ENCODE data around the gene NR3C2.
A peak's percentile ranks its signal among the peaks of the same experiment; 100 is the strongest.
"Not testable (repeated sequence)": the region's sequence is repeated elsewhere in the genome, so short reads cannot be mapped to it uniquely, and the experiment has no call there.

Gene NR3C2

DNA sequence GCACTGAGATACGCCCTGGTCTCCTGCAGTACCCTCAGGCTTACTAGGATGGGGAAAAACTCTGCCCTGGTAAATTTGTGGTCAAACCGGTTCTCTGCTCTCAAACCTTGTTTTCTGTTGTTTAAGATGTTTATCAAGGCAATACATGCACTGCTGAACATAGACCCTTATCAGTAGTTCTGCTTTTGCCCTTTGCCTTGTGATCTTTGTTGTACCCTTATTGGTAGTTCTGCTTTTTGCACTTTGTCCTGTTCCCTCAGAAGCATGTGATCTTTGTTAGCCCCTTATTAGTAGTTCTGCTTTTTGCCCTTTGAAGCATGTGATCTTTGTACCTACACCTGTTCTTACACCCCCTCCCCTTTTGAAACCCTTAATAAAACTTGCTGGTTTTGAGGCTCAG is 319.1 kb downstream of the NR3C2 start:
- H2BK5ac ChIP-seq (ENCODE audit: low read depth, low read length, poor library complexity); H3K27ac ChIP-seq (ENCODE audit: low read depth, low read length); H3K36me3 ChIP-seq (ENCODE audit: control insufficient read depth in 1 of 2, insufficient read depth in 2 of 2, low read length in 2 of 2); H2AFZ ChIP-seq (ENCODE audit: insufficient read depth, low read length, poor library complexity); H3K79me1 ChIP-seq (ENCODE audit: low read length); H3K9me3 ChIP-seq (ENCODE audit: insufficient read depth, low read depth, low read length); H3K79me2 ChIP-seq (ENCODE audit: control insufficient read depth, insufficient read depth, low read length, poor library complexity); H4K91ac ChIP-seq (ENCODE audit: low read depth, low read length); H3K18ac ChIP-seq (ENCODE audit: low read length); H2AK5ac ChIP-seq (ENCODE audit: low read length); H3K4me3 ChIP-seq (ENCODE audit: low read depth, low read length); H3K9ac ChIP-seq (ENCODE audit: low read length); H3K14ac ChIP-seq (ENCODE audit: low read length); H3K4me2 ChIP-seq (ENCODE audit: low read length); H4K12ac ChIP-seq (ENCODE audit: low read depth, low read length); H2BK12ac ChIP-seq (ENCODE audit: low read length); H3K27me3 ChIP-seq (ENCODE audit: insufficient read depth, low read length); H3K4ac ChIP-seq (ENCODE audit: low read depth, low read length); H2BK120ac ChIP-seq (ENCODE audit: insufficient read depth, low read length, poor library complexity); H3K4me1 ChIP-seq (ENCODE audit: control insufficient read depth in 1 of 2, insufficient read depth in 2 of 2, low read length in 2 of 2); H4K8ac ChIP-seq (ENCODE audit: low read depth, low read length); H3K23ac ChIP-seq (ENCODE audit: low read length): not testable (repeated sequence)
- DNase-seq, result peak; percentile 40 to 73
- no CpG with 5 or more reads among the region's 2 CpGs for WGBS (ENCODE audit: extremely low coverage, insufficient coverage, insufficient read length)

DNA sequence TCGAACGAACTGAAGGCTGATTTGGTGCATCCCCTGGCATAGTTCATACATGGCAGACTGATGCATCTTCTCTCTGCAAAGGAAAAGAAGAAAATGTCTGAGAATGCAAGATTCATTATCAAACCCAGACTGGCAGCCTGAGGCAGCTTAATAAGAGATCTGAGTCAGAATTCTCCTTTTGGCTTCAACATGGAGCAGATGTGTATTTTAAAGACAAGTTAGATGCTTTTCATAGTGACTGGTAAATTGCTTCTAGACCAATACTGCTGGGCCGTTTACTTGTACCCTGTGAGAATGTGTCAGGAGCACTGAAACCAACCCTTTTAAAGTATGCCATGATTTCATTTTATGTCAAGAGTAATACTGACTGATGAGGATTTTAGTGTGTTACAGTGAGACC is 322.0 kb downstream of the NR3C2 start:
- no peak overlapping the region for H3K14ac ChIP-seq (ENCODE audit: low read length)
- no peak overlapping the region for H3K4me3 ChIP-seq (ENCODE audit: low read depth, low read length)
- no peak overlapping the region for H3K27ac ChIP-seq (ENCODE audit: low read depth, low read length)
- H3K4me1 ChIP-seq (ENCODE audit: control insufficient read depth in 1 of 2, insufficient read depth in 2 of 2, low read length in 2 of 2), result no peaks in the 10 kb centered on the region
- no peak overlapping the region for H2AK5ac ChIP-seq (ENCODE audit: low read length)
- H3K27me3 ChIP-seq (ENCODE audit: insufficient read depth, low read length), result no peaks in the 10 kb centered on the region
- H3K4ac ChIP-seq (ENCODE audit: low read depth, low read length), result no peak overlapping the region
- H2AFZ ChIP-seq (ENCODE audit: insufficient read depth, low read length, poor library complexity), result no peak overlapping the region
- no peak overlapping the region for H4K8ac ChIP-seq (ENCODE audit: low read depth, low read length)
- no peak overlapping the region for H3K18ac ChIP-seq (ENCODE audit: low read length)
- no peak overlapping the region for H3K23ac ChIP-seq (ENCODE audit: low read length)
- no peak overlapping the region for H4K12ac ChIP-seq (ENCODE audit: low read depth, low read length)
- no CpG with 5 or more reads among the region's 3 CpGs for WGBS (ENCODE audit: extremely low coverage, insufficient coverage, insufficient read length)
- no peak for DNase-seq
- no peak overlapping the region for H4K91ac ChIP-seq (ENCODE audit: low read depth, low read length)
- no peaks in the 10 kb centered on the region for H3K79me2 ChIP-seq (ENCODE audit: control insufficient read depth, insufficient read depth, low read length, poor library complexity)
- H3K9me3 ChIP-seq (ENCODE audit: insufficient read depth, low read depth, low read length), result peaks cover 4% of the 10 kb centered on the region
- H2BK12ac ChIP-seq (ENCODE audit: low read length), result no peak overlapping the region
- H3K36me3 ChIP-seq (ENCODE audit: control insufficient read depth in 1 of 2, insufficient read depth in 2 of 2, low read length in 2 of 2), result no peaks in the 10 kb centered on the region
- H3K79me1 ChIP-seq (ENCODE audit: low read length), result no peaks in the 10 kb centered on the region
- no peak overlapping the region for H2BK5ac ChIP-seq (ENCODE audit: low read depth, low read length, poor library complexity)
- H3K9ac ChIP-seq (ENCODE audit: low read length), result no peak overlapping the region
- H3K4me2 ChIP-seq (ENCODE audit: low read length), result no peak overlapping the region
- no peak overlapping the region for H2BK120ac ChIP-seq (ENCODE audit: insufficient read depth, low read length, poor library complexity)

DNA sequence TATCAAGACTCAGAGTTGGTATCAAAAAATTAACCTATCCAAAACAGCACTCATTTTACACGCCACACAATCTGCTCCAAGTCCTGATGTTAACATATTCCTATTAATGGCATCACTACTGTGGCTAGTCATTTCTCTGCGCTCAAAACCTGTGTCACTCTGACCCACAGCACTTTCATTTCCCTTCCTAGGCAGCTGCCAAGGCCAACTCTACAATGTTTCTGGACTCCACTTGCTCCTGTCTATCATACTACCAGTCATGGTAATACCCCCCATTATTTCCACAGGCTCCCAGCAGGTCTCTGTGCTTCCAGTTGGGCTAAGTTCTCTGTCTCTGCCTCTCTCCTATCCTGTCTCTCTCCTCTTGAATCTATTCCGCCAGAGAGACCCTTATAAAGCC is 323.6 kb downstream of the NR3C2 start:
- Histone ChIP-seq H4K12ac (ENCODE audit: low read depth, low read length) (no peak overlapping the region), H2AK5ac (ENCODE audit: low read length) (no peak overlapping the region), H2BK5ac (ENCODE audit: low read depth, low read length, poor library complexity) (no peak overlapping the region), H3K14ac (ENCODE audit: low read length) (no peak overlapping the region), H3K27me3 (ENCODE audit: insufficient read depth, low read length) (no peaks in the 10 kb centered on the region), H4K8ac (ENCODE audit: low read depth, low read length) (no peak overlapping the region), H3K79me1 (ENCODE audit: low read length) (no peaks in the 10 kb centered on the region), H3K27ac (ENCODE audit: low read depth, low read length) (no peak overlapping the region), H3K4me1 (ENCODE audit: control insufficient read depth in 1 of 2, insufficient read depth in 2 of 2, low read length in 2 of 2) (no peaks in the 10 kb centered on the region), H4K91ac (ENCODE audit: low read depth, low read length) (no peak overlapping the region), H3K4me3 (ENCODE audit: low read depth, low read length) (no peak overlapping the region), H3K18ac (ENCODE audit: low read length) (no peak overlapping the region), H3K36me3 (ENCODE audit: control insufficient read depth in 1 of 2, insufficient read depth in 2 of 2, low read length in 2 of 2) (no peaks in the 10 kb centered on the region), H2BK12ac (ENCODE audit: low read length) (no peak overlapping the region), H3K9ac (ENCODE audit: low read length) (no peak overlapping the region), H3K9me3 (ENCODE audit: insufficient read depth, low read depth, low read length) (no peaks in the 10 kb centered on the region), H3K4me2 (ENCODE audit: low read length) (no peak overlapping the region), H3K4ac (ENCODE audit: low read depth, low read length) (no peak overlapping the region), H3K23ac (ENCODE audit: low read length) (no peak overlapping the region), H2AFZ (ENCODE audit: insufficient read depth, low read length, poor library complexity) (no peak overlapping the region), H3K79me2 (ENCODE audit: control insufficient read depth, insufficient read depth, low read length, poor library complexity) (no peaks in the 10 kb centered on the region), H2BK120ac (ENCODE audit: insufficient read depth, low read length, poor library complexity) (no peak overlapping the region)
- no peak for DNase-seq
- WGBS (ENCODE audit: extremely low coverage, insufficient coverage, insufficient read length), result no CpG with 5 or more reads among the region's 3 CpGs

DNA sequence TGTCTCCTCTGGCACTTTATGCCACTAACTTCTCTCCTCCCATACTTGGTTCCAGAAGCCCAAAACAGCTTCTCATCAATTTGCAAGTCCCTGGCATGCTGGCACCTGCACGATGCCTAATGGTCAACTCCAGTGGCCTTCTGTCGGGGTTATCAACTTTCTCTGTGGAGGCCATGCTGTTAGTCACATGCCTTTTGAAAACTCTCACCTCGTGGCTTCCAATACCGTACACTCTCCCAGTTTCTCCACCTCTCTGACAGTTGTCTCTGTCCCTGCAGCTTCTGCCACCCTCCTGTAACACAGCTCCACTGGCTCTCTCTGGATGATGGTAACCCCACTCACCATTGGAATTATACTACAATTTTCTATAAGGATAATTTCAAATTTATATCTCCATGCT is 324.0 kb downstream of the NR3C2 start:
- no peak overlapping the region for H3K4me2 ChIP-seq (ENCODE audit: low read length)
- no peaks in the 10 kb centered on the region for H3K27me3 ChIP-seq (ENCODE audit: insufficient read depth, low read length)
- H2AFZ ChIP-seq (ENCODE audit: insufficient read depth, low read length, poor library complexity), result no peak overlapping the region
- H3K79me1 ChIP-seq (ENCODE audit: low read length), result no peaks in the 10 kb centered on the region
- no peak overlapping the region for H4K8ac ChIP-seq (ENCODE audit: low read depth, low read length)
- no peak overlapping the region for H4K12ac ChIP-seq (ENCODE audit: low read depth, low read length)
- H3K27ac ChIP-seq (ENCODE audit: low read depth, low read length), result no peak overlapping the region
- DNase-seq, result no peak
- no CpG with 5 or more reads among the region's 4 CpGs for WGBS (ENCODE audit: extremely low coverage, insufficient coverage, insufficient read length)
- H2AK5ac ChIP-seq (ENCODE audit: low read length), result no peak overlapping the region
- no peak overlapping the region for H3K14ac ChIP-seq (ENCODE audit: low read length)
- no peak overlapping the region for H3K9ac ChIP-seq (ENCODE audit: low read length)
- H3K79me2 ChIP-seq (ENCODE audit: control insufficient read depth, insufficient read depth, low read length, poor library complexity), result no peaks in the 10 kb centered on the region
- H3K4me1 ChIP-seq (ENCODE audit: control insufficient read depth in 1 of 2, insufficient read depth in 2 of 2, low read length in 2 of 2), result no peaks in the 10 kb centered on the region
- no peak overlapping the region for H2BK12ac ChIP-seq (ENCODE audit: low read length)
- H3K4ac ChIP-seq (ENCODE audit: low read depth, low read length), result no peak overlapping the region
- no peak overlapping the region for H4K91ac ChIP-seq (ENCODE audit: low read depth, low read length)
- H3K9me3 ChIP-seq (ENCODE audit: insufficient read depth, low read depth, low read length), result no peaks in the 10 kb centered on the region
- H3K18ac ChIP-seq (ENCODE audit: low read length), result no peak overlapping the region
- no peak overlapping the region for H2BK5ac ChIP-seq (ENCODE audit: low read depth, low read length, poor library complexity)
- no peak overlapping the region for H3K23ac ChIP-seq (ENCODE audit: low read length)
- no peak overlapping the region for H3K4me3 ChIP-seq (ENCODE audit: low read depth, low read length)
- no peak overlapping the region for H2BK120ac ChIP-seq (ENCODE audit: insufficient read depth, low read length, poor library complexity)
- no peaks in the 10 kb centered on the region for H3K36me3 ChIP-seq (ENCODE audit: control insufficient read depth in 1 of 2, insufficient read depth in 2 of 2, low read length in 2 of 2)
